ENCODE measurements around the gene MCM7. TPM values are rescaled to one million over a fixed set of nuclear protein-coding genes. Genes with fewer than 3 reads are reported as not detected.

Gene MCM7
- total RNA-seq, 4 donors from 2014 or later, result 28.9 to 41.0 (median 35.8) TPM

- 90 to 93% methylated on average over 4 of the region's 4 CpGs for WGBS, 2 donors
- Histone ChIP-seq H3K4me1 (peaks cover 0 to 45% (median 24%) of the 10 kb centered on the region in 4 donors), H3K36me3 (peaks cover 11 to 73% (median 39%) of the 10 kb centered on the region in 3 donors), H3K27me3 (no peaks in the 10 kb centered on the region), H3K4me3 (no peak overlapping the region), H3K27ac (peak overlapping the region in 1 of 4 donors; percentile 2), H3K9me3 (peaks cover 0 to 8% (median 2%) of the 10 kb centered on the region in 4 donors)
- TF ChIP-seq CTCF (IDR thresholded peaks at IDR 0.05), result no peak
- no peak for DNase-seq (ENCODE audit: low spot score in 2 of 2)
Measured at GRCh38 chr7:100077205-100077604, 24.0 kb downstream of the MCM7 start.

DNA sequence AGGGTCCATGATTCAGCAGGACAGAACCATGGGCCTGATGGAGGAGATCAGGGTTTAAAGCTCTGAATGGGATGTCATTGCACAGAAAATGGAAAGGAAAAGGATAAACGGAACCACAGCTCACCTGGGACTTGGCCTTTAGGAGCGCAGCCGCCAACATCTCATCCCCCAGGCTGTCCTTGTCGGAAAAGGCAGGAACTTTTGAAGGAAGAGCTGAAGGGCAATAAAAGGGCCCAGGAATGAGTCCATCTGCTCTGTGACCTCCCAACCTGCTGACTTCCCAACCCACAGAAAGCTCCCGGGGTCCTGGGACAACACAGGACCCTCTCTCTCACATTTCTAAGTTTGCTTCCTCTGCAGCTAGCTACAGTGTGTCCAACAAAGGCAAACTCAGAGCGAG, 25.8 kb downstream of the MCM7 start:
- 93 to 95% methylated on average over 6 of the region's 6 CpGs for WGBS, 2 donors
- no peaks in the 10 kb centered on the region for H3K27me3 ChIP-seq
- TF ChIP-seq CTCF (IDR thresholded peaks at IDR 0.05), result no peak
- TF ChIP-seq POLR2A (IDR thresholded peaks at IDR 0.05), result no peak
- no peak for TF ChIP-seq EP300 (IDR thresholded peaks at IDR 0.05)
- DNase-seq (ENCODE audit: low spot score in 2 of 2), result no peak
- H3K36me3 ChIP-seq, result peaks cover 23 to 91% (median 54%) of the 10 kb centered on the region in 3 donors
- H3K27ac ChIP-seq, result no peak overlapping the region
- H3K4me1 ChIP-seq, result peaks cover 0 to 35% (median 16%) of the 10 kb centered on the region in 4 donors
- H3K9me3 ChIP-seq, result peaks cover 0 to 25% (median 8%) of the 10 kb centered on the region in 4 donors
- no peak overlapping the region for H3K4me3 ChIP-seq

DNA sequence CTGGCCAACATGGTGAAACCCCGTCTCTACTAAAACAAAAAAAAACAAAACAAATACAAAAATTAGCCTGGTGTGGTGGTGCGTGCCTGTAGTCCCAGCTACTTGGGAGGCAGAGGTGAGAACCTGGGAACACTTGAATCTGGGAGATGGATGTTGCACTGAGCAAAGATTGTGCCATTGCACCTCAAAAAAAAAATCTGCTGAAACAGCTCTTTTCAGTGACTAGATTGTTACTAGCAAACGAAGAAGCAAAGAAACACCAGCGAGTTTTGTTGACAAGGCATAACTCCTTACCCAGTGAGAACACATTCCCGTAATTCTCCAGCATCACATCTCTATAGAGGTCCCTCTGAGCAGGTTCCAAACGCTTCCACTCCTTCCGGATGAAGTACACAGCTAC, 26.4 kb downstream of the MCM7 start:
- Histone ChIP-seq H3K27me3 (no peaks in the 10 kb centered on the region), H3K36me3 (peaks cover 23 to 97% (median 60%) of the 10 kb centered on the region in 3 donors), H3K4me1 (peaks cover 0 to 29% (median 10%) of the 10 kb centered on the region in 4 donors), H3K4me3 (no peak overlapping the region), H3K9me3 (peaks cover 0 to 30% (median 8%) of the 10 kb centered on the region in 4 donors), H3K27ac (no peak overlapping the region)
- DNase-seq (ENCODE audit: low spot score in 2 of 2), result no peak
- 83 to 99% methylated on average over 7 of the region's 7 CpGs for WGBS, 2 donors
- TF ChIP-seq CTCF (IDR thresholded peaks at IDR 0.05), result no peak
- TF ChIP-seq POLR2A (IDR thresholded peaks at IDR 0.05), result no peak
- no peak for TF ChIP-seq EP300 (IDR thresholded peaks at IDR 0.05)

- DNase-seq (ENCODE audit: low spot score in 2 of 2), result no peak
- H3K9me3 ChIP-seq, result peaks cover 0 to 30% (median 8%) of the 10 kb centered on the region in 4 donors
- no peak overlapping the region for H3K27ac ChIP-seq
- 96 to 98% methylated on average over 10 of the region's 10 CpGs for WGBS, 2 donors
- H3K27me3 ChIP-seq, result no peaks in the 10 kb centered on the region
- no peak overlapping the region for H3K4me3 ChIP-seq
- peaks cover 23 to 100% (median 61%) of the 10 kb centered on the region in 3 donors for H3K36me3 ChIP-seq
- TF ChIP-seq CTCF (IDR thresholded peaks at IDR 0.05) (no peak), EP300 (IDR thresholded peaks at IDR 0.05) (no peak), POLR2A (IDR thresholded peaks at IDR 0.05) (no peak)
- peaks cover 0 to 8% (median 0%) of the 10 kb centered on the region in 4 donors for H3K4me1 ChIP-seq
Measured at GRCh38 chr7:100072462-100072861, 28.7 kb downstream of the MCM7 start.

DNA sequence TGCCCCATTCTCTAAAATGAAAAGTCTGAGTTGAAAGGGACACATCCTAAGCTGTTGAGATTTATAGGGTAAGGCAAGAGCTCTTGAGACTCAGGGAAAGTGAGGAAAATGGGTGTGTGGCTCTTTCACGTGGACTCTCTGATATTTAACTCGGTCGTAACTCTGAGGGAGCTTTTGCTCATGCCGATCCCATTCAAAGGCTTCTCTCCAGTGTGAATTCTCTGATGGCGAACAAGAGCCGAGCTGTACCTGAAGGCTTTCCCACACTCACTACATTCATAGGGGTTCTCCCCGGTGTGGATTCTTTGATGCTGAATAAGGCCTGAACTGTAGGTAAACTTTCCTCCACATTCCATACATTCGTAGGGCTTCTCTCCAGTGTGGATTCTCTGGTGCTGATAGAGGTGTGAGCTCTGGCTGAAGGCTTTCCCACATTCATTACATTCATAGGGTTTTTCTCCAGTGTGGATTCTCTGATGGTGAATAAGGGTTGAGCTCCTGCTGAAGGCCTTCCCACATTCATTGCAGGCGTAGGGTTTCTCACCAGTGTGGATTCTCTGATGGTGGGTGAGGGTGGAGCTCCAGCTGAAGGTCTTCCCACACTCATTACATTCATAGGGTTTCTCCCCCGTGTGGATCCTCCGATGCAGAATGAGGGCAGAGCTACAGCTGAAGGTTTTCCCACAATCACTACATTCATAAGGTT, 30.0 kb downstream of the MCM7 start:
- Histone ChIP-seq H3K27me3 (no peaks in the 10 kb centered on the region), H3K4me1 (peaks cover 0 to 7% (median 0%) of the 10 kb centered on the region in 4 donors), H3K4me3 (no peak overlapping the region), H3K36me3 (peaks cover 18 to 99% (median 50%) of the 10 kb centered on the region in 3 donors), H3K9me3 (peaks cover 0 to 30% (median 8%) of the 10 kb centered on the region in 4 donors), H3K27ac (no peak overlapping the region)
- 96 to 98% methylated on average over 11 of the region's 11 CpGs for WGBS, 2 donors
- TF ChIP-seq CTCF (IDR thresholded peaks at IDR 0.05), result no peak
- TF ChIP-seq POLR2A (IDR thresholded peaks at IDR 0.05), result no peak
- no peak for TF ChIP-seq EP300 (IDR thresholded peaks at IDR 0.05)
- DNase-seq (ENCODE audit: low spot score in 2 of 2), result no peak

Data from tibial nerve (tissue), 4 donors.